Measurements from ENCODE around the gene AEN.
"Not testable (repeated sequence)": the region's sequence is repeated elsewhere in the genome, so short reads cannot be mapped to it uniquely, and the experiment has no call there.

Gene AEN

GRCh38 chr15:88641959-88642452 is 20.9 kb downstream of the AEN start:
- no peak overlapping the region for H3K4me3 ChIP-seq (ENCODE audit: low read length, poor library complexity, severe bottlenecking)
- no peak for TF ChIP-seq CTCF (conservative IDR thresholded peaks at IDR 0.05; ENCODE audit: low read length)
- TF ChIP-seq EZH2phosphoT487 (IDR thresholded peaks at IDR 0.05; ENCODE audit: borderline replicate concordance): no peak
- H3K27me3 ChIP-seq (ENCODE audit: insufficient read depth, low read length, poor library complexity, severe bottlenecking): no peaks in the 10 kb centered on the region
- H3F3A ChIP-seq (ENCODE audit: low read depth): no peaks in the 10 kb centered on the region
- no peaks in the 10 kb centered on the region for H3K36me3 ChIP-seq (ENCODE audit: insufficient read depth, low read length)
- no peaks in the 10 kb centered on the region for H3K9me3 ChIP-seq (ENCODE audit: insufficient read depth, low read depth, low read length)
- no peak overlapping the region for H2AFZ ChIP-seq (ENCODE audit: low read length)
- no peaks in the 10 kb centered on the region for H3K9me2 ChIP-seq (replicated peaks; ENCODE audit: low read depth, low read length)
- no peak overlapping the region for H3K4me2 ChIP-seq (ENCODE audit: low read depth, low read length, poor library complexity, severe bottlenecking)
- H4K20me1 ChIP-seq (ENCODE audit: insufficient read depth, low read length, poor library complexity, severe bottlenecking): no peaks in the 10 kb centered on the region
- no peak overlapping the region for H3K9ac ChIP-seq (ENCODE audit: low read depth, low read length, poor library complexity, severe bottlenecking)
- H3K4me1 ChIP-seq (ENCODE audit: insufficient read depth, low read length, poor library complexity, severe bottlenecking): peaks cover 23% of the 10 kb centered on the region
- no peaks in the 10 kb centered on the region for H3K79me2 ChIP-seq (ENCODE audit: insufficient read depth, low read length)

- not testable (repeated sequence) for H3K79me2 ChIP-seq (ENCODE audit: insufficient read depth, low read length); H3K36me3 ChIP-seq (ENCODE audit: insufficient read depth, low read length)
Observed at GRCh38 chr15:88642514-88642913, 21.4 kb downstream of the AEN start.

GRCh38 chr15:88644741-88645140 is 23.6 kb downstream of the AEN start:
- TF ChIP-seq EZH2phosphoT487 (IDR thresholded peaks at IDR 0.05; ENCODE audit: borderline replicate concordance): no peak
- no peak for TF ChIP-seq CTCF (conservative IDR thresholded peaks at IDR 0.05; ENCODE audit: low read length)
- Histone ChIP-seq H3K9ac (ENCODE audit: low read depth, low read length, poor library complexity, severe bottlenecking) (no peak overlapping the region), H4K20me1 (ENCODE audit: insufficient read depth, low read length, poor library complexity, severe bottlenecking) (no peaks in the 10 kb centered on the region), H3K27me3 (ENCODE audit: insufficient read depth, low read length, poor library complexity, severe bottlenecking) (no peaks in the 10 kb centered on the region), H3K4me3 (ENCODE audit: low read length, poor library complexity, severe bottlenecking) (no peak overlapping the region), H3F3A (ENCODE audit: low read depth) (no peaks in the 10 kb centered on the region), H3K9me2 (replicated peaks; ENCODE audit: low read depth, low read length) (no peaks in the 10 kb centered on the region), H3K79me2 (ENCODE audit: insufficient read depth, low read length) (no peaks in the 10 kb centered on the region), H3K36me3 (ENCODE audit: insufficient read depth, low read length) (no peaks in the 10 kb centered on the region), H3K4me2 (ENCODE audit: low read depth, low read length, poor library complexity, severe bottlenecking) (no peak overlapping the region), H3K4me1 (ENCODE audit: insufficient read depth, low read length, poor library complexity, severe bottlenecking) (peaks cover 8% of the 10 kb centered on the region), H2AFZ (ENCODE audit: low read length) (no peak overlapping the region), H3K9me3 (ENCODE audit: insufficient read depth, low read depth, low read length) (no peaks in the 10 kb centered on the region)

More at GRCh38 chr15:88642514-88642913, 21.4 kb downstream of the AEN start:
- H3K4me3 ChIP-seq (ENCODE audit: low read length, poor library complexity, severe bottlenecking); H3K4me2 ChIP-seq (ENCODE audit: low read depth, low read length, poor library complexity, severe bottlenecking); H3K9me3 ChIP-seq (ENCODE audit: insufficient read depth, low read depth, low read length); H3F3A ChIP-seq (ENCODE audit: low read depth); H4K20me1 ChIP-seq (ENCODE audit: insufficient read depth, low read length, poor library complexity, severe bottlenecking); H3K9ac ChIP-seq (ENCODE audit: low read depth, low read length, poor library complexity, severe bottlenecking); H3K27me3 ChIP-seq (ENCODE audit: insufficient read depth, low read length, poor library complexity, severe bottlenecking); H3K9me2 ChIP-seq (replicated peaks; ENCODE audit: low read depth, low read length); H2AFZ ChIP-seq (ENCODE audit: low read length): not testable (repeated sequence)
- H3K4me1 ChIP-seq (ENCODE audit: insufficient read depth, low read length, poor library complexity, severe bottlenecking): peaks cover 23% of the 10 kb centered on the region
